GM18526 (cell line): ENCODE results near the gene LCE1A.

Experiments used
- POLR2A ChIP-seq: IDR thresholded peaks from 3 replicates; pipeline ENCODE4 v1.6.1; 2011; ENCODE audit not compliant: insufficient read length; ENCODE audit errors: extremely low read depth

Gene LCE1A, protein sequence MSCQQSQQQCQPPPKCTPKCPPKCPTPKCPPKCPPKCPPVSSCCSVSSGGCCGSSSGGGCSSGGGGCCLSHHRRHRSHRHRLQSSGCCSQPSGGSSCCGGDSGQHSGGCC

DNA sequence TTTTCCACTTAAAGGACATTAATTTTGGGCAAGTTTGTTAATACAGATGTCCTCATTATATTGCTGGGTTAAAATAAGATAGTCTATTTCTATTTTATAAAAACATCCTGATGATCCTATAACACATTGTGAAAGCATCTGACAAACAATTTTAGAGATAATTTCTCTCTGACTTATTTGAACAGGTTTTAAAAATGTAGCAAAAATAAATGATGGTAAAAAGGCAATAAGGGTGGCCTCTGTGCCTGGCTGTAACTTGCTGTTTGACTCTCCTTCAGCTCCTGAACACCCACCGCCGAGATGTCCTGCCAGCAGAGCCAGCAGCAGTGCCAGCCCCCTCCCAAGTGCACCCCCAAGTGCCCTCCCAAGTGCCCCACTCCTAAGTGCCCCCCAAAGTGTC lies at the start of gene LCE1A:
Gene LCE1A (plus strand): TSS at position 301 of the 400 bp plus-strand sequence. CDS start 0 bp downstream, at position 301.
- TF ChIP-seq POLR2A, result no peak

DNA sequence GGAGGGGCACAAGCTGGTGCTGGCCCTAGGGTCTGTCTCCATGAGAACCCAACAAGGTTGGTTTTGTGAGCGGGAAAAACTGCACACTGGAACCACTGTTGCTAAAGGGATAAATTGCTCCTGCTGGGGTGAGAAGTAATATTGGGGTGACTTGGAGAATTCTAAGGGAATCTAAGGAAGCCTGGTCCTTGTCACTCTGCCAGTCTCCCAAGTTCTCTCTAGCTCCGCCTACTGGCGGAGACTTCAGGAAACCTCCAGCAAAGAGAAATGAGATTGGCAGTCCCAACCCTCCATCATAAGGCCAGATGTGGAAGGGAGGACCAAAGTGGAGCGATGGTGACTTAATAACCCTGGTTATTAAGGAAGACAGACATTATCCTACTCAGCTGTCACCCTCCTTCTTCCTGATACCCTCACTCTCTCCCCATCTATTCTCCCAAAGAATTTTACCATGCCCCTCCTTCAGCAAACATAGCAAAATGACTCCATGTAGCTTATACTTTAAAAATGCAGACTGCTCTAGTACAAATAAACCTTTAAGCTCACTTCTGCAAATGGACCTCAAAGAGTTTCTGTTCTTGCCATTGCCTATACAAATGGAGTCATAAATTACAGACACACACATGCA lies 49.6 kb upstream of the LCE1A start:
- TF ChIP-seq POLR2A, result no peak

DNA sequence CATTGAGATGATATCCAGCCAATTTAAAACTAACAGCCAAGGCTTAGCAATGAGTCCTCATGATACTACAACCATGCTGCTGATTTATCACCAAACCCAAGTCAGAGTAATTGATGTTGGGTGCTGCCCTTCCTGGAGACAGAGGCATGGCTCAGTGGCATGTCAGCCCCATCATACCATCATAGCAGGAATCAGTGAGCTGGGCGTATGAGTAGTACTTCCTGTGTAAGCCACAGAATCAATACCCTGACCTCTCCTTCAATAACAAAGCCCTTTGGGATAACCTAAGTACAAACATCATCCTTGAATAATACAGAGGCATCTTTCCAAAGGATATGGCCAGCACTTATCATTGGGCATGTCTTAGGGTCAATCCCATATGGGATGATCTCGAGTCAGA lies 44.2 kb upstream of the LCE1A start:
- TF ChIP-seq POLR2A, result no peak

DNA sequence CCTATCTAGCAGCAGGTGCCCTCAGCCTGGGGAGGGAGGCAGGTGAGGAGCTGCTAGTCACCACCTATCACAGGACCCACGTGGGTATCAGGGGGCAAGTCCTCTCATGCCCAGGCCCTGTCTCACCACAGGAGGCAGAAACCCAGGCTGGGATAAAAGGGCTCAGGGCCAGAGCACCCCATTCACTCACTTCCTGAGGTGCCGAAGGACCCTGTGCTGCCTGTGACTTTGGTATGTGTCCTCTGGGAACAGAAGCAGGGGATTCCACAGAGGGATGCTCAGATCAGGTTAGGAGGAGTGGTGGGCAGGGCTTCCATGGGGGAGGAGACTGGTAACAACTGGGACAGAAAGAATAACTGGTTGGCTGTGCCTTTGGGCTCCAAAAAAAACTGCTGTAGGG lies 41.2 kb upstream of the LCE1A start, which contains the start of gene LCE1E:
Gene LCE1E (plus strand): TSS at position 181 of the 400 bp plus-strand sequence. CDS start 1,043 bp downstream, outside the sequence.
- no peak for TF ChIP-seq POLR2A

DNA sequence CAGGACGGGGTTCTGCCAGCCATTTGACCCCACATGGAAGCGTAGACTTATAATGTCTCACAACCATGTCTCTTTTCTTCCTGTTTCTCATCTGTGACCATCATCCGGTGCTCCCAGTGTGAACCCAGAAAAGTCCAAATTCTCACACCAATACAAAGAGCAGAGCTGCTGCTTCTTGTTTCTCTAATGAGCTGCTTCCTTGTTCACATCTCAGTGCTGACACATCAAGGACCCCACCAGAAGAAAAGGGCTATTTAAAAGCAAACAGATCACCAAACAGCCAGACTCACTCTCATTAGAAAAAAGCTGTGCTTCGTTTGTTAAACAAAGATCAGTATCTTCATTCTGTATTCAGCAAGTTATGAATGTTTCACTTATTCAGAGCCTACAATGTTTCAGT lies 31.6 kb upstream of the LCE1A start:
- no peak for TF ChIP-seq POLR2A

DNA sequence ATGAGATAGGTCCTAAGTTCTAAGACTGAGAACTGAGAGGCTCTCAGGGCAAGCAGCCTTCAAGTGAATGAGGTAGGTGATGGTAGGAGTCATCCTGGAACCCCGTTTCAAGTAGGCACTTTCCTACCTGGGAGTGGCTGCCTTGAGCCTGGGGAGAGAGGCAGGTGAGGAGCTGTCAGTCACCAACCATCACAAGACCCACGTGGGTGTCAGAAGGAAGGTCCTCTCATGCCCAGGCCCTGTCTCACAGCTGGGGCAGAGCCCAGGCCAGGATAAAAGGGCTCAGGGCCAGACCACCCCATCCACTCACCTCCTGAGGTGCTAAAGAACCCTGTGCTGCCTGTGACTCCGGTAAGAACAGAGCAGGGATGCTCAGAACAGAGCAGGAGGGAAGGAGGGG lies 30.9 kb upstream of the LCE1A start, which contains the start of gene LCE1D:
Gene LCE1D (plus strand): TSS at position 301 of the 400 bp plus-strand sequence. CDS start 1,074 bp downstream, outside the sequence.
- no peak for TF ChIP-seq POLR2A

DNA sequence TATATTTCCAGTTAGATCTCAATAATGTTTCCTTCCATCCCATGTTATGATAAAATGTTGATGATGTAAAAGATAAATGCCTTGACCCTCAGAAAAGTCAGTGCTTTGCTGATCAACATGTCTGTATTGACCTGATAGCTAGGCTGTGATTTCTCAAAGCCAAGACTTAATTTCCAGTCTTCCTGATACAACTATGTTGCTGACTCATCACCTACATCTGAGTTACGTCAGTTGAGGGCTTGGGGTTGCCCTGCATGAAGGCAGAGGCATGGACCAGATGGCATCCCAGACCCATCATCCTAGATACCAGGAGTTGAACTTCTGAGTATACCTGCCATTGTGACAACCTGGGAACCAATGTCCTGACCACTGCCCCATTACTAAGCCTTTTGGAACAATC lies 25.9 kb upstream of the LCE1A start:
- no peak for TF ChIP-seq POLR2A

DNA sequence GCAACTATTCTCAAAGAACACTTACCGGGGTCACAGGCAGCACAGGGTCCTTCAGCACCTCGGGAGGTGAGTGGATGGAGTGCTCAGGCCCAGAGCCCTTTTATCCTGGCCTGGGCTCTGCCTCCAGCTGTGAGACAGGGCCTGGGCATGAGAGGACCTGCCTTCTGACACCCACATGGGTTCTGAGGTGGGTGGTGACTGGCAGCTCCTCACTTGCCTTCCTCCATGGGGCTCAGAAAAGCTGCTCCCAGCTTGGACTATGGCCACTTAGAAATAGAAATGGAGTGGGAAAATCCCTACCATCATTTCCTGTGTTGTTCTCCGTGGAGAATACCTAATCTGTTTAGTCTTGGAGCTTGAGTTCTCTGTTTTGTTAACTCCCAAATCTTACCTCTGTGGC lies 20.7 kb upstream of the LCE1A start, which contains the start of gene LCE1C:
Gene LCE1C (minus strand): TSS at position 76 of the 400 bp plus-strand sequence. CDS start 1,173 bp downstream, outside the sequence.
- TF ChIP-seq POLR2A, result no peak

DNA sequence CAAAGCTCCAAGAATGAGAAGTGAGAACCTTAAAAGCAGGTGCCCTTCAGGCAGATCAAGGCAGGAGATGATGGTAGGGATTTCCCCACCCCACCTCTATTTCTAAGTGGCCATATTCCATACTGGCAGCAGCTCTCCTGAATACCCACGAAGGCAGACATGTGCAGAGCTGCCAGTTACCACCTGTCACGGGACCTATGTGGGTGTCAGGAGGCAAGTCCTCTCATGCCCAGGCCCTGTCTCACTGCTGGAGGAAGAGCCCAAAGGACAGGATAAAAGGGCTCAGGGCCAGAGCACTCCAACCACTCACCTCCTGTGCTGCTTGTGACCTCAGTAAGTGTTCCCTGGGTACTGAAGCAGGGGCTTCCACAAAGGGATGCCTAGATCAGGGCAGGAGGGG lies 16.2 kb upstream of the LCE1A start:
- no peak for TF ChIP-seq POLR2A

DNA sequence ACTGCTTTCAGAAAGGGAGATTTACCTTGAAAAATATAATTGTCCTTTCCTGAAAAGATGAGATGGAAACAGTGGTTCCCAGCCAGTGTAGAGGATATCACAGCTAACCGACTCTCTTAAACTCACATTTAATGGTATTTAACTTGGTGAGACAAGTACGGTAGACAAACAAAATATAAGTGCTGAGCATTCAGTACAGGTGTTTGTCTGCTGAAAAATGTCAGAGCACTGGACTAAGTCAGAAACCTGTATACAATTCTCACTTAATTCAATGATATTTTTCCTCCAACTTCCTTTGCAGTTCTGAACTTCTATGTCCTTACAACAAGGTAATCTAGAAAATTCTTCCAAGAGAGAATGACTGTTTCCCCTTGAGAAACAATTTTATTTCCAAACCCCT lies 15.6 kb upstream of the LCE1A start, which contains the start of gene LCE1B:
Gene LCE1B (plus strand): TSS at position 301 of the 400 bp plus-strand sequence. CDS start 476 bp downstream, outside the sequence.
- TF ChIP-seq POLR2A, result no peak

DNA sequence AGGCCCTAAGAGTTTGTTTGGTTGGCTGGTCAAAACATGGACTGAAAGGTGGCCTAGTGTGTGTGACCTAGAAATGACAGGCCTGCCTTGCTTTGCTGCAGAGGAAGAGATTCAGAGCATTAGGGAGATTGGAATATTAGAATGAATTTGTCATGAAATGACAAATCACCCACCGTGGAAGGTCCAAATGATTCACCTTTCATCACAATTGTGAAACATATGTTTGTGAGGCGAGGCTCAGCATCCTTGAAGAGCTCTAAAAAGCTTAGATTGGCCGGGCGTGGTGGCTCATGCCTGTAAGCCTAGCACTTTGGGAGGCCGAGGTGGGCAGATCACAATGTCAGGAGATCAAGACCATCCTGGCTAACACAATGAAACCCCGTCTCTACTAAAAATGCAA lies 10.0 kb upstream of the LCE1A start:
- TF ChIP-seq POLR2A, result no peak

DNA sequence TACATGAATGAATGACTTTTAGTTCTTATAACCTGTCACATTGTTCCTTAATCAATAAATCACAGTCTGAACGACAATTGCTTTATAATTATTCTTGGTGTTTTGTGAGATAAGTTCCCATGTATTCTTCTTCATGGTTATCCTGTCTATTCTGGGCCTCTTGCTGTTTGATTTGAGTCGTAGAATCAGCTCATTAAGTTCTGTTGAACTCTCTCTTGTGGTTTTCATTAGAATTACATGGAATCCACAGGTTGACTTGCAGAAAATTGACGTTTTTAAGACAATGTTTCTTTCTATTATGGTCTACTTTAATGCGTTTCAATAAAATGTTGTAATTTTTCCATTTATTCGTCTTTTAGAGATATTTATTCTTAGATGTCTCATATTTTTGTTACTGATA lies 4.0 kb upstream of the LCE1A start:
- TF ChIP-seq POLR2A, result no peak

DNA sequence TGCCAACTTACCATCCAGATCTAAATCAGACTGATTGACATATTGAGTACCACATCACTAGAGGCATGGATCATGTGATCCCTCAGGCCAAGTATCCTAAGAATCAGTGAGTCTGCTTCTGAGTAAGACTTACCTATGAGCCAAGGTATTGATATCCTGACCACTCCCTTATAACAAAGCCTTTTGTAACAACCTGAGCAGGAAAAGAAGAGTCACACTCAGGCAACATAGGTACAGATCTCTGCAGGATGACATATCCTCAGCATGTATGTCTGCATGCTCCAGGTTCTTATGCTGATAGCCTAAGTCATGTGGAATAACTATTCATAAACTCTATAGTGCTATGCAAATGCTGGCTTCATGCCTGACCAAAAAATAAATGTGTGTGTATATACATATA lies 2.3 kb upstream of the LCE1A start:
- TF ChIP-seq POLR2A, result no peak

DNA sequence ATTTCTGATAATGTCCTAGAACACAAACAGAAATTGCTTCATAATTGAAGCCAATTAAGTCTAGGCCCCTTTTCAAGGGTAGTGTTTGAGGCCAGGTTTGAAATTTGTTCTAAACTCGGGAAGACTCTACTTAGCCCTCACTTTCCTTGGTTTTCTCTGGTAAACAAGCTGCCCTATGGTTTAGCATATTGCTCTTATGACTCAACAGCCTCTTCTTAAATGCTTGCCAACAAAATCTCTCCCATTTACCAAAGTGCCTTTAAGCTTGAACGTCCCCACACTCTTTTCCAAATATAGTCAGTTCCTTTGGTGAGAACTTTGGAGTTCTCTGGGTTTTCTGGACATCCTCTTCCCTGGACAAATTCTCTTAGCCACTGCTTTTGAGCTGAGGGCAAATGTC lies 9.6 kb downstream of the LCE1A start:
- no peak for TF ChIP-seq POLR2A

DNA sequence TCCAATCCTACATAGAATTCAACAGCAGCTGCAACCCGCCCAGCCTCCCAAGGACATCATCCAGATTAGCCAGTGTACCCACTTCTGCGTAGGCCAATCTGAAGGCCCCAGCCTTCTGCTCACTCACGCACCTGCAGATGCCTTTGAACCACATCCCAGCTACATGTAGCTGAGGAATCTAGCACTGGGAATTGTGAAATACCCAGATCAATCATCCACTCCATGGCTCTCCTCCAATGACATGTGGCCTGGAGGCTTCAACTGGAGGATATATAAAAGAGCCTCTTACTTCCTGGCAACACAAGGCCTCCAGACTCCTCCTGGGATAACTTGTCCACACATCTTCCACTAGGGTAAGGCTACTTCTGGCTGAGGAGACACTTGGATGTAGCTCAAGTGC lies 15.3 kb downstream of the LCE1A start, which contains the start of gene LCE6A:
Gene LCE6A (plus strand): TSS at position 301 of the 400 bp plus-strand sequence. CDS start 665 bp downstream, outside the sequence.
- TF ChIP-seq POLR2A, result no peak

DNA sequence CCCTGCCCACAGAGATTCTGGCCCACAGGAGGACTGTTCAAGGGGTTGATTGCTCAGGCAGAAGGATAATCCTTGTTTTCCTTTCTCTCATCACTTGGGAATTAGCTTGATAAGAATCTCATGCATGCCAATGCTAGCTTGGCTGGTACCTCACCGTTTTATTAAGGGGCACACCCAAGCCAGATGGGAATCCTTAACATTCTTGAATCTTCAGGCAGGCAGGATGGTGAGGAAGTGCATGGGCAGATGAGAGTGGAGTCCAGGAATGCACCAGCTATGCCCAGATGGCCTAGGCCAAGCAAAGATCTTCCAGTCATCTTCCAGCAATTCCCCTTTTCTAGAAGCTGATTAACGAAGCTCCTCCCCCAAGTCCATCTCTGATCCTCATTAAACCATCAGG lies 28.4 kb downstream of the LCE1A start:
- no peak for TF ChIP-seq POLR2A

DNA sequence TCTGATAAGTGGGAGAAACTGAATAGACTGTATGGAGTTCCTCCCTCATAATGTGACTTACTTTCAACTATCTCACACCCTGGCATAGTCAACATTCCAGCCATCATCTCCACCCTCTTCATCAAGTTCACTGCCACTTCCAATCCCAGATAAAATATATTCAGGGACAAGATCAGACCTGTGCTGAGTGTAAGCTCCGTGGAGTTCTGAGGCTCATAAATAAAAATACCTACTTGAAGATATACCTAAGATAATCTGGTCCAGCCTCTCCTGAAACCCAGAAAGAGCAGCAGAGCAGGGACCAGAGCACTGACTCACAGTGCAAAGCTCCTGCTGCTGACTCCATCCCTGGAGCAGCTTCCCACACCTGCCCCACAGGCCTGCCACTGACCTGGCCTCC lies 30.8 kb downstream of the LCE1A start:
- TF ChIP-seq POLR2A, result no peak

DNA sequence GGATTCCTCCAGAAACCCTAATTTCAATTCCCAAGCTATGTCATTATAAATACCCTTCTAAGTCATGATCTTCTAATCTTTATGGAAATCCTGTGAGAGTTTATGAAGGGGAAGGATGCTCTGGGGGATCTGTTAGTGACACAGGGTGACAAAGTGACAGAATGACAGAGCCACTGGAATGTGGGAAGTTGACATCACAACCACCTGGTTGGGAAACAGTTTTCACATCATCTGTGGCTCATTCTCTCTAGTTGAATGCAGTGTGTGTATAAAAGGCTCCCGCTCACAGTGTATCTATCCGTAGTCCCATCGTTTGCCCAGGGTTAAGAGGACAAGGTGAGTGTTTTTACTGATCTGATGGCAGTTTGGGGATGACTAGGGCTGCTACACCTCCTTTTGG lies 32.4 kb downstream of the LCE1A start, which contains the start of gene LCE7A:
Gene LCE7A (plus strand): TSS at position 301 of the 400 bp plus-strand sequence. CDS start 702 bp downstream, outside the sequence.
- no peak for TF ChIP-seq POLR2A
